Measurements from ENCODE around the gene NT5DC3.

- no peak for TF ChIP-seq FOXA1 (IDR thresholded peaks at IDR 0.05)
- TF ChIP-seq L3MBTL2 (conservative IDR thresholded peaks at IDR 0.05): no peak
- TF ChIP-seq, protein P1, sequence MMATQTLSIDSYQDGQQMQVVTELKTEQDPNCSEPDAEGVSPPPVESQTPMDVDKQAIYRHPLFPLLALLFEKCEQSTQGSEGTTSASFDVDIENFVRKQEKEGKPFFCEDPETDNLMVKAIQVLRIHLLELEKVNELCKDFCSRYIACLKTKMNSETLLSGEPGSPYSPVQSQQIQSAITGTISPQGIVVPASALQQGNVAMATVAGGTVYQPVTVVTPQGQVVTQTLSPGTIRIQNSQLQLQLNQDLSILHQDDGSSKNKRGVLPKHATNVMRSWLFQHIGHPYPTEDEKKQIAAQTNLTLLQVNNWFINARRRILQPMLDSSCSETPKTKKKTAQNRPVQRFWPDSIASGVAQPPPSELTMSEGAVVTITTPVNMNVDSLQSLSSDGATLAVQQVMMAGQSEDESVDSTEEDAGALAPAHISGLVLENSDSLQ (IDR thresholded peaks at IDR 0.05): no peak
Measured at GRCh38 chr12:103743788-103744187, 97.2 kb downstream of the NT5DC3 start.

Measured in HEK293T (cell line).